OCI-LY7 (cell line): ENCODE data around the gene PCSK9. TPM values are rescaled to one million over a fixed set of nuclear protein-coding genes. Genes with fewer than 3 reads are reported as not detected.

Experiments used
- BruUV-seq: library from RNA; stranded (reverse); fragments of 400-500 nt; replicated peaks from 2 replicates; lab custom pipeline; 2021; lab: Mats Ljungman, UMichigan
- CTCF ChIA-PET: fragments of 300-600 bp; sonication (Branson Sonifier 250); formaldehyde crosslinking; loops from one replicate; lab custom pipeline; 2022; ENCODE audit warnings: antibody characterized with exemption; ENCODE audit not compliant: unreplicated experiment; lab: Charles Lee
- POLR2A ChIA-PET: fragments of 300-600 bp; sonication (Branson Sonifier 250); formaldehyde crosslinking; loops from one replicate; lab custom pipeline; 2022; ENCODE audit warnings: antibody characterized with exemption; lab: Charles Lee
- DNase-seq: peaks from one replicate; pipeline ENCODE4 v3.0.0-alpha.2; 2015; ENCODE audit warnings: low spot score
- H2AFZ ChIP-seq: fragments of 200-600 bp; sonication (generic), shearing (Covaris generic); 2 replicates; pipeline ENCODE4 v1.6.1; 2014; ENCODE audit warnings: mild to moderate bottlenecking, antibody characterized with exemption, low read length, moderate library complexity
- H3K27ac ChIP-seq: fragments of 200-600 bp; sonication (generic); 2 replicates; pipeline ENCODE4 v1.5.1; 2014; ENCODE audit warnings: mixed run types, low read depth, mild to moderate bottlenecking, moderate library complexity, low read length, inconsistent platforms; ENCODE audit not compliant: poor library complexity, severe bottlenecking
- H3K36me3 ChIP-seq: fragments of 200-600 bp; sonication (generic); 2 replicates; pipeline ENCODE4 v1.6.1; 2014; ENCODE audit warnings: mild to moderate bottlenecking, antibody characterized with exemption, low read length, moderate library complexity, mixed read lengths; ENCODE audit not compliant: insufficient read depth
- H3K4me1 ChIP-seq: fragments of 200-600 bp; sonication (generic); 2 replicates; pipeline ENCODE4 v1.5.1; 2014; ENCODE audit warnings: mild to moderate bottlenecking, low read length; ENCODE audit not compliant: insufficient read depth, poor library complexity, severe bottlenecking
- H3K4me2 ChIP-seq: fragments of 200-600 bp; sonication (generic); 2 replicates; pipeline ENCODE4 v1.6.1; 2014; ENCODE audit warnings: mild to moderate bottlenecking, low read length
- H3K4me3 ChIP-seq: fragments of 200-600 bp; sonication (generic); 2 replicates; pipeline ENCODE4 v1.5.1; 2014; ENCODE audit warnings: mild to moderate bottlenecking, low read depth, low read length; ENCODE audit not compliant: poor library complexity, severe bottlenecking
- H3K79me2 ChIP-seq: fragments of 200-600 bp; sonication (generic); 2 replicates; pipeline ENCODE4 v1.6.1; 2016; ENCODE audit warnings: low read depth, mild to moderate bottlenecking, low read length, moderate library complexity, mixed read lengths; ENCODE audit not compliant: insufficient read depth
- H3K9me2 ChIP-seq: fragments of 200-600 bp; sonication (generic); 2 replicates; pipeline ENCODE4 v1.6.1; 2016; ENCODE audit warnings: mild to moderate bottlenecking, low read length, mixed read lengths; ENCODE audit not compliant: insufficient read depth
- H3K9me3 ChIP-seq: fragments of 200-600 bp; sonication (generic); 2 replicates; pipeline ENCODE4 v1.6.1; 2014; ENCODE audit warnings: mild to moderate bottlenecking, mixed run types, low read length, mixed read lengths
- H4K20me1 ChIP-seq: fragments of 200-600 bp; sonication (generic); 2 replicates; pipeline ENCODE4 v1.6.1; 2014; ENCODE audit warnings: mild to moderate bottlenecking, antibody characterized with exemption, low read length, moderate library complexity, mixed read lengths; ENCODE audit not compliant: insufficient read depth
- CTCF ChIP-seq: fragments of 200-600 bp; sonication (generic); conservative IDR thresholded peaks from 2 replicates; pipeline ENCODE4 v1.5.1; 2014; ENCODE audit warnings: mild to moderate bottlenecking, antibody characterized with exemption, low read length, moderate library complexity, mixed read lengths
- EZH2phosphoT487 ChIP-seq: fragments of 200-600 bp; sonication (generic); IDR thresholded peaks from 2 replicates; pipeline ENCODE4 v1.6.1; 2018; ENCODE audit warnings: low read depth, borderline replicate concordance, mild to moderate bottlenecking, mixed run types, antibody characterized with exemption, low read length, moderate library complexity, mixed read lengths
- intact Hi-C: fragments of 100-400 bp; cut with micrococcal nuclease; formaldehyde crosslinking; loops from one replicate; pipeline ENCODE4 v1.10.0; 2022; ENCODE audit not compliant: unreplicated experiment
- total RNA-seq, 2 experiments: library from RNA; depleted of rRNA in 1 of 2; stranded (reverse); fragments of >200 nt in 1 of 2; shearing (Covaris generic) in 1 of 2; gene quantifications; 2 replicates each; pipeline ENCODE4 v1.2.3, GENCODE V29; 2014 to 2022

PCSK9 gene
- total RNA-seq, 2 experiments from 2014 or later = not detected

- no peak for TF ChIP-seq CTCF
- no peak for TF ChIP-seq EZH2phosphoT487
- CTCF ChIA-PET = interaction anchor here (1.0 kb wide), 1 partner anchor 72 kb away, joined by 4 read pairs; no protein-coding TSS in a partner anchor
- no peaks in the 10 kb centered on the region for H3K36me3 ChIP-seq
Observed at GRCh38 chr1:55001311-55001710, 38.0 kb upstream of the PCSK9 start.

GRCh38 chr1:55002686-55003085 is 36.7 kb upstream of the PCSK9 start:
- Histone ChIP-seq H3K4me1 (no peaks in the 10 kb centered on the region), H4K20me1 (no peaks in the 10 kb centered on the region), H3K36me3 (no peaks in the 10 kb centered on the region), H3K9me3 (no peaks in the 10 kb centered on the region), H2AFZ (no peak overlapping the region), H3K79me2 (no peaks in the 10 kb centered on the region), H3K9me2 (no peaks in the 10 kb centered on the region), H3K4me3 (no peak overlapping the region), H3K27ac (no peak overlapping the region), H3K4me2 (no peak overlapping the region)
- no TSS peak for BruUV-seq
- CTCF ChIA-PET = no interaction called here
- DNase-seq = no peak
- intact Hi-C loops = no loop called here
- no peak for TF ChIP-seq CTCF
- TF ChIP-seq EZH2phosphoT487 = no peak
- POLR2A ChIA-PET = interaction anchor here (0.7 kb wide), 1 partner anchor 10 kb away, joined by 3 read pairs; no protein-coding TSS in a partner anchor

More at GRCh38 chr1:55001311-55001710, 38.0 kb upstream of the PCSK9 start:
- no peaks in the 10 kb centered on the region for H3K79me2 ChIP-seq
- no peak overlapping the region for H3K4me3 ChIP-seq
- no peaks in the 10 kb centered on the region for H4K20me1 ChIP-seq
- H3K9me3 ChIP-seq = no peaks in the 10 kb centered on the region
- no peaks in the 10 kb centered on the region for H3K9me2 ChIP-seq
- POLR2A ChIA-PET = interaction anchor here (0.6 kb wide), 1 partner anchor 27 kb away, joined by 3 read pairs; no protein-coding TSS in a partner anchor
- no peak overlapping the region for H3K4me2 ChIP-seq
- no peak overlapping the region for H3K27ac ChIP-seq
- BruUV-seq = no TSS peak
- no peak overlapping the region for H2AFZ ChIP-seq
- H3K4me1 ChIP-seq = no peaks in the 10 kb centered on the region
- no peak for DNase-seq
- intact Hi-C loops = no loop called here

GRCh38 chr1:55005351-55006140 is 33.8 kb upstream of the PCSK9 start:
- no peaks in the 10 kb centered on the region for H3K9me3 ChIP-seq
- TF ChIP-seq EZH2phosphoT487 (no peak), CTCF (no peak)
- intact Hi-C loops = no loop called here
- no peaks in the 10 kb centered on the region for H3K36me3 ChIP-seq
- H3K4me3 ChIP-seq = no peak overlapping the region
- no peaks in the 10 kb centered on the region for H3K79me2 ChIP-seq
- H3K27ac ChIP-seq = no peak overlapping the region
- no peak overlapping the region for H2AFZ ChIP-seq
- H3K4me1 ChIP-seq = no peaks in the 10 kb centered on the region
- no peaks in the 10 kb centered on the region for H4K20me1 ChIP-seq
- no TSS peak for BruUV-seq
- no peak for DNase-seq
- H3K9me2 ChIP-seq = no peaks in the 10 kb centered on the region
- CTCF ChIA-PET = no interaction called here
- POLR2A ChIA-PET = no interaction called here
- H3K4me2 ChIP-seq = no peak overlapping the region
